DND-41 (cell line): Measurements from ENCODE around the gene CELF1.

Experiments used
- EZH2 ChIP-seq: IDR thresholded peaks from 3 replicates; pipeline ENCODE4 v1.6.1; 2012; ENCODE audit warnings: borderline replicate concordance, low read depth, mild to moderate bottlenecking, moderate library complexity, low read length, inconsistent platforms; ENCODE audit not compliant: severe bottlenecking
- TF ChIP-seq, protein P1 (sequence below): IDR thresholded peaks from 2 replicates; pipeline ENCODE4 v1.5.1; 2012; ENCODE audit warnings: borderline replicate concordance, low read length, moderate library complexity, mild to moderate bottlenecking; ENCODE audit not compliant: poor library complexity, severe bottlenecking; ENCODE audit errors: extremely low read depth

DNA sequence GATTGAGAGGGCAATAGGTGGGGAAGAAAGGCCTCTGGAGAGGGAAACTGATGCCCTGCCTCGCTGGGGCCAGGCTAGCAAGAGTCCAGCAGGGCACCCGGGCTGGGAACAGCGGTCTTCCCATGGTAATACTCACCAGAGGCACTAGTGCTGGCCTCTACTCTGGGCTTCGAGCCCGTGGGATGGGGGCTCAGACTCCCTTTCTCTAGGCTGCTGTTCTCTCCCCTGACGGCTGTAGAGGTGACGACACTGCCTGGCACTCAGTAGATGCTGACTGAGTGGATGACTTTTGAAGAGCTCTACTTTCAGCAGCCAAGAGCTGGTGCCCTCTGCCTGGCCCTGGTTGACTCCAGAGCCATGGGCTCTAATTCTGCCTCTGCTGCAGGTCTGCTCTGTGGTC lies 42.1 kb upstream of the CELF1 start:
- TF ChIP-seq, protein P1, sequence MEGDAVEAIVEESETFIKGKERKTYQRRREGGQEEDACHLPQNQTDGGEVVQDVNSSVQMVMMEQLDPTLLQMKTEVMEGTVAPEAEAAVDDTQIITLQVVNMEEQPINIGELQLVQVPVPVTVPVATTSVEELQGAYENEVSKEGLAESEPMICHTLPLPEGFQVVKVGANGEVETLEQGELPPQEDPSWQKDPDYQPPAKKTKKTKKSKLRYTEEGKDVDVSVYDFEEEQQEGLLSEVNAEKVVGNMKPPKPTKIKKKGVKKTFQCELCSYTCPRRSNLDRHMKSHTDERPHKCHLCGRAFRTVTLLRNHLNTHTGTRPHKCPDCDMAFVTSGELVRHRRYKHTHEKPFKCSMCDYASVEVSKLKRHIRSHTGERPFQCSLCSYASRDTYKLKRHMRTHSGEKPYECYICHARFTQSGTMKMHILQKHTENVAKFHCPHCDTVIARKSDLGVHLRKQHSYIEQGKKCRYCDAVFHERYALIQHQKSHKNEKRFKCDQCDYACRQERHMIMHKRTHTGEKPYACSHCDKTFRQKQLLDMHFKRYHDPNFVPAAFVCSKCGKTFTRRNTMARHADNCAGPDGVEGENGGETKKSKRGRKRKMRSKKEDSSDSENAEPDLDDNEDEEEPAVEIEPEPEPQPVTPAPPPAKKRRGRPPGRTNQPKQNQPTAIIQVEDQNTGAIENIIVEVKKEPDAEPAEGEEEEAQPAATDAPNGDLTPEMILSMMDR, result no peak
- TF ChIP-seq EZH2, result no peak
